B cell (primary cell): ENCODE data around the gene ERP44. TPM values are rescaled to one million over a fixed set of nuclear protein-coding genes. Genes with fewer than 3 reads are reported as not detected.

Experiments
- ATAC-seq: fragments of 200-7000 bp; cut with Tn5 transposase; one replicate; pipeline ENCODE4 v1.10.0; 2021; ENCODE audit warnings: low read depth, mild to moderate bottlenecking, moderate number of reproducible peaks, moderate library complexity
- CTCF ChIA-PET: fragments of 350-600 bp; sonication (Branson Sonifier 250); formaldehyde crosslinking; loops from one replicate; lab custom pipeline; 2021; ENCODE audit warnings: antibody characterized with exemption, inconsistent platforms; lab: Charles Lee
- POLR2A ChIA-PET: fragments of 350-600 bp; sonication (Branson Sonifier 250); formaldehyde crosslinking; loops from one replicate; lab custom pipeline; 2021; ENCODE audit warnings: antibody characterized with exemption; lab: Charles Lee
- DNase-seq: peaks from one replicate; pipeline ENCODE4 v3.0.0; 2013
- H2AFZ ChIP-seq: 2 replicates; pipeline ENCODE4 v1.6.1; 2012; ENCODE audit warnings: mild to moderate bottlenecking, low read depth, low read length; ENCODE audit not compliant: insufficient read depth, poor library complexity, severe bottlenecking
- H3K27ac ChIP-seq, 2 donors: 1 replicate in 1 of 2; 2 replicates in 1 of 2; pipeline ENCODE4 v1.5.1; 2012 to 2013; ENCODE audit warnings: low read length in 2 of 2, mild to moderate bottlenecking in 2 of 2, moderate library complexity in 1 of 2
- H3K27me3 ChIP-seq, 4 experiments: fragments of 200-600 bp in 1 of 4; sonication (generic) in 1 of 4; replicated peaks in 1 of 4; 1 replicate in 2 of 4; 2 replicates in 2 of 4; pipeline versions ENCODE4 v1.6.1 to v1.7.0; 2013 to 2016; ENCODE audit warnings: low read length in 3 of 4, mild to moderate bottlenecking in 2 of 4, mixed read lengths in 1 of 4, moderate library complexity in 1 of 4; ENCODE audit not compliant: insufficient read depth in 4 of 4, control insufficient read depth in 3 of 4; ENCODE audit errors: control extremely low read depth in 1 of 4
- H3K36me3 ChIP-seq, 2 experiments: replicated peaks in 1 of 2; 1 replicate in 1 of 2; 2 replicates in 1 of 2; pipeline versions ENCODE4 v1.6.1 to v1.7.1; 2013; ENCODE audit warnings: low read length in 1 of 2; ENCODE audit not compliant: insufficient read depth in 2 of 2, control insufficient read depth in 1 of 2; ENCODE audit errors: control extremely low read depth in 1 of 2, extremely low read depth in 1 of 2
- H3K4me1 ChIP-seq, 2 donors: fragments of 200-600 bp in 1 of 2; sonication (generic) in 1 of 2; 1 replicate in 1 of 2; 2 replicates in 1 of 2; pipeline versions ENCODE4 v1.5.1 to v1.6.1; 2013 to 2017; ENCODE audit warnings: low read length in 2 of 2; ENCODE audit not compliant: control insufficient read depth in 2 of 2, insufficient read depth in 2 of 2
- H3K4me2 ChIP-seq: replicated peaks from 2 replicates; pipeline ENCODE3; 2012; ENCODE audit warnings: mild to moderate bottlenecking, low read depth, low read length; ENCODE audit not compliant: poor library complexity, severe bottlenecking
- H3K4me3 ChIP-seq, 5 experiments: fragments of 200-600 bp in 1 of 5; sonication (generic) in 1 of 5; 1 replicate in 3 of 5; 2 replicates in 2 of 5; pipeline versions ENCODE4 v1.5.1 to v1.7.0; 2011 to 2016; ENCODE audit warnings: low read length in 4 of 5, mild to moderate bottlenecking in 4 of 5, low read depth in 2 of 5, control low read depth in 1 of 5, moderate library complexity in 1 of 5; ENCODE audit not compliant: insufficient read depth in 1 of 5; ENCODE audit errors: control extremely low read depth in 1 of 5, extremely low read depth in 1 of 5
- H3K79me2 ChIP-seq: fragments of 200-600 bp; sonication (generic); one replicate; pipeline ENCODE4 v1.6.0; 2016; ENCODE audit warnings: low read length; ENCODE audit not compliant: control insufficient read depth, insufficient read depth
- H3K9ac ChIP-seq: fragments of 200-600 bp; sonication (generic); 2 replicates; pipeline ENCODE4 v1.6.1; 2017; ENCODE audit warnings: mild to moderate bottlenecking, low read length, moderate library complexity
- H3K9me3 ChIP-seq, 3 donors: one replicate each; pipeline versions ENCODE4 v1.6.1 to v1.7.1; 2013; ENCODE audit warnings: low read length in 2 of 3; ENCODE audit not compliant: control insufficient read depth in 2 of 3, insufficient read depth in 1 of 3; ENCODE audit errors: control extremely low read depth in 1 of 3
- H4K20me1 ChIP-seq: 2 replicates; pipeline ENCODE4 v1.6.0; 2012; ENCODE audit warnings: mild to moderate bottlenecking, low read length; ENCODE audit not compliant: insufficient read depth, control insufficient read depth, poor library complexity, severe bottlenecking
- H3K27ac Mint-ChIP-seq: one replicate; pipeline ENCODE4 v1.8.0; 2021; ENCODE audit warnings: mixed read lengths
- H3K27me3 Mint-ChIP-seq: one replicate; pipeline ENCODE4 v1.8.0; 2021; ENCODE audit warnings: mixed read lengths
- H3K4me1 Mint-ChIP-seq: one replicate; pipeline ENCODE4 v1.8.0; 2021; ENCODE audit warnings: mixed read lengths
- H3K4me3 Mint-ChIP-seq: one replicate; pipeline ENCODE4 v1.8.0; 2021; ENCODE audit warnings: mixed read lengths
- H3K9me3 Mint-ChIP-seq: one replicate; pipeline ENCODE4 v1.8.0; 2022; ENCODE audit warnings: mixed read lengths; ENCODE audit not compliant: insufficient read depth
- EZH2 ChIP-seq: IDR thresholded peaks from 2 replicates; pipeline ENCODE4 v1.6.1; 2012; ENCODE audit warnings: borderline replicate concordance, low read depth, mild to moderate bottlenecking, moderate library complexity, low read length; ENCODE audit not compliant: insufficient read depth, poor library complexity, severe bottlenecking
- WGBS: methylation state at CpG from one replicate; pipeline ENCODE4 v1.1.5; 2013; ENCODE audit warnings: missing lambda C conversion rate; ENCODE audit not compliant: insufficient coverage; 5-methylcytosine and 5-hydroxymethylcytosine counted together
- intact Hi-C: fragments of 100-400 bp; cut with micrococcal nuclease; formaldehyde crosslinking; loops from one replicate; pipeline ENCODE4 v1.10.0; 2022
- polyA plus RNA-seq: library from polyadenylated mRNA; depleted of rRNA; stranded (reverse); fragments of >200 nt; gene quantifications from 2 replicates; pipeline ENCODE4 v1.2.3, GENCODE V29; 2012
- total RNA-seq, 2 donors: library from RNA; stranded (reverse); fragments of 120-200 nt in 1 of 2; gene quantifications; 1 replicate in 1 of 2; 2 replicates in 1 of 2; pipeline versions ENCODE4 v1.2.3 to v1.2.4, GENCODE V29; 2013 to 2022
- TF ChIP-seq, protein P1 (sequence below): fragments of 200-600 bp; IDR thresholded peaks from one replicate; pipeline ENCODE4 v1.8.0; 2022; ENCODE audit warnings: antibody characterized with exemption, mild to moderate bottlenecking

ERP44 gene
- total and polyA plus RNA-seq, 2 donors (not counting 1 experiment from before 2014, with no cell fraction given) = 10.5 to 18.4 TPM

DNA sequence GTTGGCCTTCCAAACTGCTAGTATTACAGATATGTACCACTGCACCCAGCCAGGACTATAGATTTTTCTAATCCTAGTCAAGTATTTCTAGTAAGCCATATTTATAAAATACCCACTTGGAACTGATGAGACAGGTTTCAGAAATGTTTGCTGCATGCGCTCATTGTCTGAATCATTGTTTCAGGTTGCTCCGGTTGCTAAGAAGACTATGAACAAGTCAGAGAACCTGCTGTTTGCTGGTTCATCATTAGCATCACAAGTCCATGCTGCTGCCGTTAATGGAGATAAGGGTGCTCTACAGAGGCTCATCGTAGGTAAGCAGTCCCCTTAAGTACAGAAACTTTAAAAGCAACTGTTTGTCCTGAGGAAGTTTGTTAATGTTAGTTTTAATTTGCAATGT, 5.5 kb upstream of the ERP44 start:
- DNase-seq = no peak
- Mint-ChIP-seq H3K27ac (no peak overlapping the region), H3K27me3 (no peaks in the 10 kb centered on the region), H3K4me1 (peaks cover 8% of the 10 kb centered on the region), H3K9me3 (no peaks in the 10 kb centered on the region), H3K4me3 (no peak overlapping the region)
- H3K4me2 ChIP-seq = no peak overlapping the region
- ATAC-seq = no peak
- no peak overlapping the region for H3K4me3 ChIP-seq
- 100% methylated on average over 2 of the region's 4 CpGs for WGBS
- POLR2A ChIA-PET = no interaction called here
- CTCF ChIA-PET = no interaction called here
- no peak overlapping the region for H3K27ac ChIP-seq
- no peaks in the 10 kb centered on the region for H4K20me1 ChIP-seq
- H3K79me2 ChIP-seq = peaks cover 24% of the 10 kb centered on the region
- TF ChIP-seq, protein P1, sequence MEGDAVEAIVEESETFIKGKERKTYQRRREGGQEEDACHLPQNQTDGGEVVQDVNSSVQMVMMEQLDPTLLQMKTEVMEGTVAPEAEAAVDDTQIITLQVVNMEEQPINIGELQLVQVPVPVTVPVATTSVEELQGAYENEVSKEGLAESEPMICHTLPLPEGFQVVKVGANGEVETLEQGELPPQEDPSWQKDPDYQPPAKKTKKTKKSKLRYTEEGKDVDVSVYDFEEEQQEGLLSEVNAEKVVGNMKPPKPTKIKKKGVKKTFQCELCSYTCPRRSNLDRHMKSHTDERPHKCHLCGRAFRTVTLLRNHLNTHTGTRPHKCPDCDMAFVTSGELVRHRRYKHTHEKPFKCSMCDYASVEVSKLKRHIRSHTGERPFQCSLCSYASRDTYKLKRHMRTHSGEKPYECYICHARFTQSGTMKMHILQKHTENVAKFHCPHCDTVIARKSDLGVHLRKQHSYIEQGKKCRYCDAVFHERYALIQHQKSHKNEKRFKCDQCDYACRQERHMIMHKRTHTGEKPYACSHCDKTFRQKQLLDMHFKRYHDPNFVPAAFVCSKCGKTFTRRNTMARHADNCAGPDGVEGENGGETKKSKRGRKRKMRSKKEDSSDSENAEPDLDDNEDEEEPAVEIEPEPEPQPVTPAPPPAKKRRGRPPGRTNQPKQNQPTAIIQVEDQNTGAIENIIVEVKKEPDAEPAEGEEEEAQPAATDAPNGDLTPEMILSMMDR = no peak
- no peak for TF ChIP-seq EZH2
- intact Hi-C loops = no loop called here
- H3K27me3 ChIP-seq = no peaks in the 10 kb centered on the region
- H2AFZ ChIP-seq = no peak overlapping the region
- H3K36me3 ChIP-seq = peaks cover 14 to 51% of the 10 kb centered on the region in 2 experiments
- H3K4me1 ChIP-seq = peaks cover 9 to 11% of the 10 kb centered on the region in 2 donors
- H3K9me3 ChIP-seq = no peaks in the 10 kb centered on the region
- H3K9ac ChIP-seq = no peak overlapping the region

DNA sequence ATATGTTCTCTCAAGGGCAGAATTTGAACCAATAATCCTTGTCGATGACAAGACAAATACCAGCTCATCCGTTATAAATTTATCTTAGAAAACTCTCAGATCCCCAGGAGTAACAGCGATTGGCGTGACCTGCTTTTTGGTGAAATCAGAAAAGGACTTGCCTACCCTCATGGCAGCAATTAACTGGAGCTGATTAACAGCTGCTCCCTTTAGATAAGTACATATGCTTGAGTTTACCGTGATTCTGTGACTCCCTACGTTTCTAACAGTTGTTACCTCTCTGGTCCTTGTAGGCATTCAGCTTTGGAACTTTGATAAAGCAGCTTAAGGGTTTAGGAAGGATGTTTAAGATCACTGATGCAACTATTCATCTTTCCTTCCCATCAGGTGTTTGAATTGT, 2.8 kb upstream of the ERP44 start:
- Histone ChIP-seq H2AFZ (no peak overlapping the region), H3K4me3 (no peak overlapping the region), H3K4me1 (peaks cover 19 to 24% of the 10 kb centered on the region in 2 donors), H3K9me3 (no peaks in the 10 kb centered on the region), H3K9ac (no peak overlapping the region), H3K27me3 (no peaks in the 10 kb centered on the region), H4K20me1 (peaks cover 15% of the 10 kb centered on the region), H3K27ac (no peak overlapping the region), H3K36me3 (peaks cover 11 to 32% of the 10 kb centered on the region in 2 experiments), H3K4me2 (no peak overlapping the region), H3K79me2 (peaks cover 51% of the 10 kb centered on the region)
- H3K9me3 Mint-ChIP-seq = no peaks in the 10 kb centered on the region
- no peaks in the 10 kb centered on the region for H3K27me3 Mint-ChIP-seq
- POLR2A ChIA-PET = interaction anchor here (0.6 kb wide), 1 partner anchor 12 kb away, joined by 3 read pairs; no protein-coding TSS in a partner anchor
- no peak for ATAC-seq
- no peak for DNase-seq
- H3K27ac Mint-ChIP-seq = no peak overlapping the region
- intact Hi-C loops = no loop called here
- TF ChIP-seq EZH2 = no peak
- TF ChIP-seq, protein P1 = no peak
- H3K4me1 Mint-ChIP-seq = peaks cover 26% of the 10 kb centered on the region
- no peak overlapping the region for H3K4me3 Mint-ChIP-seq
- 100% methylated on average over 4 of the region's 6 CpGs for WGBS
- CTCF ChIA-PET = interaction anchor here (0.6 kb wide), 1 partner anchor 242 kb away, joined by 4 read pairs; no protein-coding TSS in a partner anchor
